Adrenal gland (tissue), 12 donors: ENCODE data around the gene GYS2. TPM values are rescaled to one million over a fixed set of nuclear protein-coding genes. Genes with fewer than 3 reads are reported as not detected.
"Not testable (repeated sequence)": the region's sequence is repeated elsewhere in the genome, so short reads cannot be mapped to it uniquely, and the experiment has no call there.

Experiments used
- DNase-seq, 7 donors: peaks; one replicate each; pipeline ENCODE4 v3.0.0-alpha.2; 2019 to 2020
- H3K27ac ChIP-seq, 5 donors: fragments of 200-600 bp; sonication (generic) in 4 of 5; 1 replicate in 3 of 5; 2 replicates in 2 of 5; pipeline versions ENCODE4 v1.5.1 to v1.8.0; 2016 to 2020; ENCODE audit warnings: mild to moderate bottlenecking in 1 of 5
- H3K27me3 ChIP-seq: fragments of 200-600 bp; 2 replicates; pipeline ENCODE4 v1.8.0; 2021
- H3K36me3 ChIP-seq, 2 donors: fragments of 200-600 bp; replicated peaks in 1 of 2; 1 replicate in 1 of 2; 2 replicates in 1 of 2; pipeline versions ENCODE4 v1.5.1 to v1.8.0; 2018 to 2022
- H3K4me1 ChIP-seq, 2 donors: fragments of 200-600 bp; replicated peaks in 1 of 2; 1 replicate in 1 of 2; 2 replicates in 1 of 2; pipeline versions ENCODE4 v1.5.1 to v1.8.0; 2018 to 2021
- H3K4me3 ChIP-seq, 4 donors: fragments of 200-600 bp; sonication (generic) in 3 of 4; one replicate each; pipeline ENCODE4 v1.5.1; 2016 to 2018
- H3K9me3 ChIP-seq, 3 donors: fragments of 200-600 bp; sonication (generic) in 1 of 3; replicated peaks in 1 of 3; 1 replicate in 2 of 3; 2 replicates in 1 of 3; pipeline versions ENCODE4 v1.5.1 to v1.8.0; 2016 to 2021
- POLR2A ChIP-seq, 2 donors: fragments of 450-650 bp; IDR thresholded peaks; one replicate each; pipeline ENCODE4 v1.6.1; 2017; ENCODE audit warnings: antibody characterized with exemption in 2 of 2, mild to moderate bottlenecking in 2 of 2, moderate library complexity in 1 of 2
- whole genome bisulfite sequencing, 4 donors: extraction: QIAGEN DNeasy Blood & Tissue Kit in 2 of 4; methylation state at CpG; one replicate each; pipeline versions ENCODE4 v1.1.5 to v1.1.7; 2013 to 2017; 5-methylcytosine and 5-hydroxymethylcytosine counted together
- intact Hi-C, 2 donors: fragments of 100-400 bp; cut with DNase I; formaldehyde crosslinking; loops; one replicate each; pipeline versions ENCODE4 v1.14.1 to v1.15.0; 2022 to 2023
- polyA plus RNA-seq, 3 donors: library from polyadenylated mRNA; stranded (reverse); fragments of 200-250 nt in 2 of 3; fragments of 350-450 nt in 1 of 3; fragmentation: Illumina TruSeq in 1 of 3; extraction: RNeasy Lipid Tissue Mini Kit (QIAGEN cat#74804) in 1 of 3; gene quantifications; one replicate each; pipeline ENCODE4 v1.2.3, GENCODE V29; 2013 to 2014
- total RNA-seq, 9 donors: library from RNA; depleted of rRNA in 4 of 9; stranded (reverse); fragments of >200 nt in 4 of 9; fragments of 120-200 nt in 1 of 9; fragmentation: NEBNext Ultra II Directional in 1 of 9; extraction: Animal tissue kit (Norgen Biotek cat#: 25700) in 1 of 9; gene quantifications; one replicate each; pipeline versions ENCODE4 v1.1.0 to v1.2.4, GENCODE V29; 2013 to 2023
- TF ChIP-seq, protein P1 (sequence below), 6 experiments: fragments of 450-650 bp in 4 of 6; fragments of 200-600 bp in 2 of 6; sonication (generic) in 1 of 6; IDR thresholded peaks; 1 replicate in 5 of 6; 2 replicates in 1 of 6; pipeline versions ENCODE4 v1.5.1 to v1.8.0; 2016 to 2021; ENCODE audit warnings: antibody characterized with exemption in 6 of 6, mild to moderate bottlenecking in 2 of 6, moderate library complexity in 1 of 6
- donor health status: healthy with polysubstance abuse.
- donor health status: Bipolar disorder and iron deficiency.
- donor health status: DM: yes; HTN: yes; CAD: no.
- donor health status: DM: no; HTN: no; CAD: no.
- donor health status: DM: no; HTN: no; CAD: no.
- donor health status: DM: yes; HTN: yes; CAD: no.

Gene GYS2
- total and polyA plus RNA-seq, 12 donors, result 0.05 to 0.23 (median 0.07) TPM; not detected in 7

DNA sequence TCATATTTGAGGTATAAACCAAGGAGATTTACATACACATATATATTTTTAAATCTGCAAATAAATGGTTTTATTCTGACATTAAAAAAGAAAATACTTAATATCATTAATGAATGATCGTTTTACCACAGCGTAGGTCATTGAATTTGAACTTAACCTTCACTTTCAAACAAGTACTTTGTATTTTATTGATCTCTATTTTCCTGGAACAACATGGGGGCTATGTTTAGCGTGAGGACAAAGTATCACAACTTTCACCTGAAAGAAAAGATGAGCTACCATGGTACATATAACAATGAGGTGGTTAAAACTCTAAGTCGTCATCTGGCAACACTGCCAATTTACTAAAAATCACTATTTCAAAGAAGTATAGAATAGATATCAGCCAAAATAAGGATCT is 6.0 kb downstream of the GYS2 start:
- no peak for DNase-seq
- no peak overlapping the region for H3K27ac ChIP-seq
- no peaks in the 10 kb centered on the region for H3K36me3 ChIP-seq
- H3K27me3 ChIP-seq, result no peaks in the 10 kb centered on the region
- H3K4me1 ChIP-seq, result no peaks in the 10 kb centered on the region
- H3K9me3 ChIP-seq, result no peaks in the 10 kb centered on the region
- intact Hi-C loops, result no loop called here
- TF ChIP-seq POLR2A (IDR thresholded peaks at IDR 0.05), result no peak
- TF ChIP-seq, protein P1, sequence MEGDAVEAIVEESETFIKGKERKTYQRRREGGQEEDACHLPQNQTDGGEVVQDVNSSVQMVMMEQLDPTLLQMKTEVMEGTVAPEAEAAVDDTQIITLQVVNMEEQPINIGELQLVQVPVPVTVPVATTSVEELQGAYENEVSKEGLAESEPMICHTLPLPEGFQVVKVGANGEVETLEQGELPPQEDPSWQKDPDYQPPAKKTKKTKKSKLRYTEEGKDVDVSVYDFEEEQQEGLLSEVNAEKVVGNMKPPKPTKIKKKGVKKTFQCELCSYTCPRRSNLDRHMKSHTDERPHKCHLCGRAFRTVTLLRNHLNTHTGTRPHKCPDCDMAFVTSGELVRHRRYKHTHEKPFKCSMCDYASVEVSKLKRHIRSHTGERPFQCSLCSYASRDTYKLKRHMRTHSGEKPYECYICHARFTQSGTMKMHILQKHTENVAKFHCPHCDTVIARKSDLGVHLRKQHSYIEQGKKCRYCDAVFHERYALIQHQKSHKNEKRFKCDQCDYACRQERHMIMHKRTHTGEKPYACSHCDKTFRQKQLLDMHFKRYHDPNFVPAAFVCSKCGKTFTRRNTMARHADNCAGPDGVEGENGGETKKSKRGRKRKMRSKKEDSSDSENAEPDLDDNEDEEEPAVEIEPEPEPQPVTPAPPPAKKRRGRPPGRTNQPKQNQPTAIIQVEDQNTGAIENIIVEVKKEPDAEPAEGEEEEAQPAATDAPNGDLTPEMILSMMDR (IDR thresholded peaks at IDR 0.05), result no peak
- WGBS, 4 donors, result 81 to 91% (median 84%) methylated on average over 4 of the region's 4 CpGs
- no peak overlapping the region for H3K4me3 ChIP-seq

DNA sequence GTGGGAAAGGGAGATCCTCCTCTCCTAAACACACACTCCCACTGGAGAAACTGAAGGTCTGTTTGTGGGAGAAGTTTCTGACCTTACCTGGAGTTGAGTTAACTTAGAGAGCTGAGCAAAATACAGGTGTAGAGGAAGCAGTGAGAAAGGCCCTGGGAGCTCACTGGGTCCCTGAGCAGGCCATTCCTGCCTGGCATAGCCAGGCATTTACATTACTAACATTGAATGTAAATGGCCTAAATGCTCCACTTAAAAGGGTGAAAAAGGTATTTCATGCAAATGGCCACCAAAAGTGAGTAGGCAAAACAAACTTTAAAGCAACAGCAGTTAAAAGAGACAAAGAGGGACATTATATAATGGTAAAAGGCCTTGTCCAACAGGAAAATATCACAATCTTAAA is 9.3 kb downstream of the GYS2 start:
- DNase-seq, H3K27ac ChIP-seq, H3K27me3 ChIP-seq, H3K9me3 ChIP-seq, H3K4me3 ChIP-seq, H3K36me3 ChIP-seq, H3K4me1 ChIP-seq, intact Hi-C loops: not testable (repeated sequence)

DNA sequence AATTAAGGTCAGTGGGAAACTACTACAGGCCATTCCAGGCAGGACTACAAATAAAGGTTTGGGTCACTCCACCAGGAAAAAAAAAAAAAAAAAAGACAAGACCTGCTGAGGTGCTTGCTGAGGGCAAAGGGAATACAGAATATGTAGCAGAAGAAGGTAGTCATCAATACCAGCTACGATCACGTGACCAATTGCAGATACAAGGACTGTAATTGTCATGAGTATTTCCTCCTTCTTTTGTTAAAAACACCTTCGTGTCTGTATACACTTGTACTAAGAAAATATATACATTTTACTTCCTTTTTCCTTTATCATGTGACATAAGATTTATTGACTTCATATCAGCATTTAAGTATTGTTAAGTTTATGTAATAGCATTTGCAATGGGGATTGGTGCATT is 19.2 kb downstream of the GYS2 start:
- DNase-seq, result no peak
- no peak overlapping the region for H3K4me3 ChIP-seq
- H3K4me1 ChIP-seq, result no peaks in the 10 kb centered on the region
- 72 to 80% (median 78%) methylated on average over 3 of the region's 3 CpGs for WGBS, 4 donors
- no peaks in the 10 kb centered on the region for H3K27me3 ChIP-seq
- H3K9me3 ChIP-seq, result no peaks in the 10 kb centered on the region
- intact Hi-C loops, result no loop called here
- H3K27ac ChIP-seq, result no peak overlapping the region
- no peaks in the 10 kb centered on the region for H3K36me3 ChIP-seq
- TF ChIP-seq, protein P1 (IDR thresholded peaks at IDR 0.05), result no peak
- TF ChIP-seq POLR2A (IDR thresholded peaks at IDR 0.05), result no peak

DNA sequence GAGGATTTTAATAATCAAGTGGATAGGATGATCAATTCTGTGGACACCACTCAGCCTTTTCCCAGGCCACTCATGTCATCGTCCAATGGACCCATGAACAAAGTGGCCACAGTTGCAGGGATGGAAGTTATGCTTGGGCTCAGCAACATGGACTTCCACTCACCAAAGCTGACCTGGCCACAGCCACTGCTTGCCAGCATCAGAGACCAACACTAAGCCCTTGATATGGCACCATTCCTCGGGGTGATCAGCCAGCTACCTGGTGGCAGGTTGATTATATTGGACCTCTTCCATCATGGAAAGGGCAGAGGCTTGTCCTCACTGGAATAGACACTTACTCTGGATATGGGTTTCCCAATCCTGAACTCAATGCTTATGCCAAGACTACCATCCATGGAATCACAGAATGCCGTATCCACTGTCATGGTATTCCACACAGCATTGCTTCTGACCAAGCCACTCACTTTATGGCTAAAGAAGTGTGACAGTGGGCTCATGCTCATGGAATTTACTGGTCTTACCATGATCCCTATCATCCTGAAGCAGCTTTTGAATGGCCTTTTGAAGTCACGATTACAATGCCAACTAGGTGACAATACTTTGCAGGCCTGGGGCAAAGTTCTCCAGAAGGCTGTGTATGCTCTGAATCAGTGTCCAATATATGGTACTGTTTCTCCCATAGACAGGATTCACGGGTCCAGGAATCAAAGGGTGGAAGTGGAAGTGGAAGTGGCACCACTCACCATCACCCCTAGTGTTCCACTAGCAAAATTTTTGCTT is 20.1 kb downstream of the GYS2 start:
- H3K36me3 ChIP-seq, H3K27ac ChIP-seq, H3K27me3 ChIP-seq, H3K4me1 ChIP-seq, H3K9me3 ChIP-seq, H3K4me3 ChIP-seq, DNase-seq, intact Hi-C loops: not testable (repeated sequence)
- WGBS, 4 donors, result 83 to 89% (median 83%) methylated on average over 4 to 5 of the region's 5 CpGs

DNA sequence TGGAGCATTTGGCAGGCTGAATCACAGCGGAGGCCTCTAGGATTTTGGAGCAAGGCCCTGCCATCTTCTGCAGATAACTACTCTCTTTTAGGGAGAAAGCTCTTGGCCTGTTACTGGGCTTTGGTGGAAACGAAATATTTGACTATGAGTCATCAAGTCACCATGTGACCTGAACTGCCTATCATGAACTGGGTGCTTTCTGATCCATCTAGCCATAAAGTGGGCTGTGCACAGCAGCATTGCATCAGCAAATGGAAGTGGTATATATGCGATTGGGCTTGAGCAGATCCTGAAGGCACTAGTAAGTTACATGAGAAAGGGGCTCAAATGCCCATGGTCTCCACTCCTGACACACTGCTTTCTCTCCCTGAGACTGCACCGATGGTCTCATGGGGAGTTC is 21.1 kb downstream of the GYS2 start:
- H3K27me3 ChIP-seq, result no peaks in the 10 kb centered on the region
- TF ChIP-seq, protein P1 (IDR thresholded peaks at IDR 0.05), result no peak
- TF ChIP-seq POLR2A (IDR thresholded peaks at IDR 0.05), result no peak
- H3K36me3 ChIP-seq, result no peaks in the 10 kb centered on the region
- no peak overlapping the region for H3K27ac ChIP-seq
- no peaks in the 10 kb centered on the region for H3K4me1 ChIP-seq
- DNase-seq, result no peak
- WGBS, 4 donors, result 79 to 90% (median 85%) methylated on average over 3 to 4 of the region's 4 CpGs
- no peak overlapping the region for H3K4me3 ChIP-seq
- no peaks in the 10 kb centered on the region for H3K9me3 ChIP-seq
- intact Hi-C loops, result no loop called here
